HG02588 (cell line): Measurements from ENCODE around the gene TLN1.

Experiments used
- ATAC-seq: cut with Tn5 transposase; IDR thresholded peaks from one replicate; pipeline ENCODE4 v1.9.1; 2021; ENCODE audit warnings: mild to moderate bottlenecking, moderate library complexity; ENCODE audit not compliant: unreplicated experiment

Gene TLN1, protein sequence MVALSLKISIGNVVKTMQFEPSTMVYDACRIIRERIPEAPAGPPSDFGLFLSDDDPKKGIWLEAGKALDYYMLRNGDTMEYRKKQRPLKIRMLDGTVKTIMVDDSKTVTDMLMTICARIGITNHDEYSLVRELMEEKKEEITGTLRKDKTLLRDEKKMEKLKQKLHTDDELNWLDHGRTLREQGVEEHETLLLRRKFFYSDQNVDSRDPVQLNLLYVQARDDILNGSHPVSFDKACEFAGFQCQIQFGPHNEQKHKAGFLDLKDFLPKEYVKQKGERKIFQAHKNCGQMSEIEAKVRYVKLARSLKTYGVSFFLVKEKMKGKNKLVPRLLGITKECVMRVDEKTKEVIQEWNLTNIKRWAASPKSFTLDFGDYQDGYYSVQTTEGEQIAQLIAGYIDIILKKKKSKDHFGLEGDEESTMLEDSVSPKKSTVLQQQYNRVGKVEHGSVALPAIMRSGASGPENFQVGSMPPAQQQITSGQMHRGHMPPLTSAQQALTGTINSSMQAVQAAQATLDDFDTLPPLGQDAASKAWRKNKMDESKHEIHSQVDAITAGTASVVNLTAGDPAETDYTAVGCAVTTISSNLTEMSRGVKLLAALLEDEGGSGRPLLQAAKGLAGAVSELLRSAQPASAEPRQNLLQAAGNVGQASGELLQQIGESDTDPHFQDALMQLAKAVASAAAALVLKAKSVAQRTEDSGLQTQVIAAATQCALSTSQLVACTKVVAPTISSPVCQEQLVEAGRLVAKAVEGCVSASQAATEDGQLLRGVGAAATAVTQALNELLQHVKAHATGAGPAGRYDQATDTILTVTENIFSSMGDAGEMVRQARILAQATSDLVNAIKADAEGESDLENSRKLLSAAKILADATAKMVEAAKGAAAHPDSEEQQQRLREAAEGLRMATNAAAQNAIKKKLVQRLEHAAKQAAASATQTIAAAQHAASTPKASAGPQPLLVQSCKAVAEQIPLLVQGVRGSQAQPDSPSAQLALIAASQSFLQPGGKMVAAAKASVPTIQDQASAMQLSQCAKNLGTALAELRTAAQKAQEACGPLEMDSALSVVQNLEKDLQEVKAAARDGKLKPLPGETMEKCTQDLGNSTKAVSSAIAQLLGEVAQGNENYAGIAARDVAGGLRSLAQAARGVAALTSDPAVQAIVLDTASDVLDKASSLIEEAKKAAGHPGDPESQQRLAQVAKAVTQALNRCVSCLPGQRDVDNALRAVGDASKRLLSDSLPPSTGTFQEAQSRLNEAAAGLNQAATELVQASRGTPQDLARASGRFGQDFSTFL (N-terminal part only)

DNA sequence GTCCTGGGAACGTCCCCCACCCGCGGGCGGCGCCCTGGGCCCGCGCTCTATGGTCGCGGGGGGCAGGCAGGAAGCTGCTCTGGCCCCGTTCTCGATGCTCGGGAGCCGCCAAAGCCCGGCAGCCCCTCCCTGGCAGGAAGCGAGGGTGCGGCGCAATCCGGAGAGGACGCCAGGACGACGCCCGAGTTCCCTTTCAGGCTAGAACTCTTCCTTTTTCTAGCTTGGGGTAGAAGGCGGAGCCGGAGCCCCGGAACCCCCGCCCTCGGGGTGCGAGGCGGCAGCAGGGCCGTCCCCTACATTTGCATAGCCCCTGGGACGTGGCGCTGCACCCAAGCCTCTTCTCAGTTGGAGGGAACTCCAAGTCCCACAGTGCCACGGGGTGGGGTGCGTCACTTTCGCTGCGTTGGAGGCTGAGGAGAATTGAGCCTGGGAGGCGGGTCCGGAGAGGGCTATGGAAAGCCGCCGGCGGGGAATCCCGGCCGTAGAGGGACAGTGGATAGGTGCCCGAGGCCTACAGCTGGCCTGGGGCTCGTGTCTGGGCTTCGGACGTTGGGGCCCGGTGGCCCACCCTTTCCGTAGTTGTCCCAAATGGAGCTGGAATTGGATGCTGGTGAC is at the start of gene TLN1, which contains the start of gene CREB3:
TLN1 (minus strand) TSS at position 11 of the 615 bp plus-strand sequence. CDS start 6,501 bp downstream, outside the sequence.
CREB3 (plus strand) TSS at position 482 of the 615 bp plus-strand sequence; CDS start at position 589, 107 bp downstream.
- ATAC-seq, result peak; percentile 73

- no peak for ATAC-seq
These were observed 49.1 kb upstream of the TLN1 start for GRCh38 chr9:35781066-35781465.

DNA sequence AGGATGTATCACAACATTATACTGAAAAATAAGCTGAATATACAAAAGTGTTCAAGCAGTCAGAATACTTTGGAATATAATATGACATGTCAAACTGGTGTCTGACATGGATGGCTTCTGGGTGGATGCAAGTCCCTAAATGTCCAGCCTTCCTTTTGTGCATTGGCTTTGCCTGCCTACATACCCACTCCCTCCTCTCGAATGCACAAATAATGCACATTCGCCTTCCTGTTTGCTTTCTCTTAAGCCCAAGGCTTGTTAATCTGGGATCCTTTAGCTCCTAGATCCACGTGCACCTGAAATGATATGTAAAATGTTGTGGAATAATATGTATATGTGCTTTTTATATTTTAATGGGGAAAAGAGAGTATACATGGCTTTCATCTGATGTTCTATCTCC is 46.5 kb upstream of the TLN1 start:
- ATAC-seq, result no peak

GRCh38 chr9:35776018-35776417 is 44.0 kb upstream of the TLN1 start:
- ATAC-seq, result no peak

DNA sequence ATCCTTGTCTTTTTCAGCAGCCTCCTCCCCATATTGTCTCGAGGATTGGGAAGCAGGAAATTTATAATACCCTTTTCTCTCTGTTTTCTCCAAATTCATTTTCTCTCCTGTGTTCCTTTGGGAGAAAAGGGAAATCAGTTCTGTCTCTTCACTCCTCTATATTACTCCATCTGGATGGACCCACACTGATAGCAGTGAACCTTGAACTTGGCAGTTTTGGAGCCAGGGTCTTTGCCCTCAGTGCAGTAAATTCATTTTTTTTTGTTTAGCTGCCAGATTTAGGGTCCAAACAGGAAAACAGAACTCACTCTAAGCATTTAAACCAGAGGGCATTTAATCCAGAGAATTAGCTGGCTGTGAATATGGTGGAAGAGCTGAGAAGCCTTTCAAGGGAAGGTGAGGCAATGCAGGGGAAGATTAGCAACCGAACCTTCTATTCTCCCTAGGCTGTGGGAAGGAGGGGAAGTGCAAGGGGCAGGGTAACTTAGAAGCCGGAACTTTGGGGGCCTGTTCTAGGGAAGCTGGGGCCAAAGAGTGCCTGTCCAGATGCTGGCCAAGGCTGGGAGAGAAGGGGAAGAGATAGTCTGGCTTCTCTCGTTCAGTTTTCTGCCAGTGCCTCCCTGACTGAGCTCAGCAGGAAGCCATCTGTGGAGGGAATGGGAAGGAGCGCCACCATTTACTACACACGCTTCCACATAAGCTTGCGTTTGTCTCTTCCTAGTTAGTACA is 43.1 kb upstream of the TLN1 start:
- ATAC-seq, result no peak

DNA sequence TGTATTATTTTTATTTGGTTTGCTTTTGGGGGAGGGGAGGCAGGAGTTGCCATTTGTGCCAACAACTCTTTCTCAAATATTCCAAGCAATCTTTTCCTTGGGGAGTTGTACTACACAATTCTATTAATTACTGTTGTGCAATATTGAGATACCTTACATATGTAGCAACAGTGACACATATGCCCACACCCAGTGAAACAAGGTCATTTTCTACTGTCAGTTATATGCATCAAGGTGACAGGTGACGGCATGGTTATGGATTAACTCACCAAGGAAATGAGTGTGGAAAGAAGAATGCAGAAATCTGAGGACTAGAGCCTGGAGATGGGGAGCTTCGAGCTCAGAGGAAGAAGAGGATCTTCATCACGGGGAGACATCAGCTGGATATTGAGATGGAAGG is 39.9 kb upstream of the TLN1 start:
- no peak for ATAC-seq

GRCh38 chr9:35771534-35771933 is 39.5 kb upstream of the TLN1 start:
- ATAC-seq, result no peak

GRCh38 chr9:35771075-35771433 is 39.1 kb upstream of the TLN1 start:
- ATAC-seq, result no peak

- ATAC-seq, result no peak
These were observed 37.8 kb upstream of the TLN1 start for GRCh38 chr9:35769763-35770162.

DNA sequence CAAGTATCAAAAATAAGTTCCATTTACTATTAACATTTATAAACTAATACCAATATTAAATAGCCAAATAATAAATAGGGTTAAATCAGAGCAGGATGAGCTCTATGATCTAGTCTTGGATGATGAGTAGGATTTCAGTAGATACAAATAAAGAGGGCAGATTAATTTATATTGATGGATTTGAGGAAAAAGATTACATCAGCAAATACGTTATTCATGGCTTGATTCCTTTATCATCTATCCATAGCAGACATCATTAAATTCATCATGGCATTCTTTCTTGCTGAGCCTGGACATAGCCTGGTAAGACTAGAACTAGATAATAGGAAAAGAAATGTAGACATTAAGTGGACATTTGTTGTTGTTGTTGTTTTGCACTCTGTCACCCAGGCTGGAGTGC is 35.5 kb upstream of the TLN1 start:
- ATAC-seq, result no peak

DNA sequence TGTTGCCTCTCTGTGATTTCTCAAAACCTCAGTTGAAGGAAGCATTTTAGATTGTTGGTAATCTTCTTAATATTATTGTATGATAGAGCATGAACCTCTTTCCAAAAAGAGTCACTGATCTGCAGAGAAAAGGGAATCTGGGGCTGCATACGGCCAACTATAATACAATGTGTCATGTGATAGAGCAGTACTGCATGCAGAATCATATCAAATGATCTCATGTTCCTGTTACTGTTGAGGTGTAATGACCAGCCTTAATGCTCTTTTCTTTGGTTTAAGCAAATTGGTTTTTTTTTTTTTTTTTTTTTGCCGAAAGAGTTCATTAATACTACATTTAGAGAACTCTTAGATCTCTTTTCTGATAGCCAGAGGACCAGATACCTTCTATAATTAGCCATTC is 35.0 kb upstream of the TLN1 start:
- ATAC-seq, result no peak

DNA sequence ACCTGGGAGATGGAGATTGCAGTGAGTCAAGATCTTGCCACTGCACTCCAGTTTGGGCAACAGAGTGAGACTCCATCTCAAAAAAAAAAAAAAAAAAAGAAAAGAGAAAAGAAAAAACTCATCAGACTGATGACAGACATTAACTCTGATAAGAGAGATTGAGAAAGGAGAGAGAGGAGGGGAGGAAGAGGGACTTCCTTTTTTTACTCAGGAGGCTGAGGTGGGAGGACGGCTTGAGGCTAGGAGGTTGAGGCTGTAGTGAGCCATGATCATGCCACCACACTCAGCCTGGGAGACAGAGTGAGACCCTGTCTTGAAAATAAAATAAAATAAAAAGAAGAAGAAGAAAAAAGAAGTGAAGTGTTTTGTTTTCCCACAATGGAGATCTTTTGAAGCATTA is 31.8 kb upstream of the TLN1 start:
- no peak for ATAC-seq

DNA sequence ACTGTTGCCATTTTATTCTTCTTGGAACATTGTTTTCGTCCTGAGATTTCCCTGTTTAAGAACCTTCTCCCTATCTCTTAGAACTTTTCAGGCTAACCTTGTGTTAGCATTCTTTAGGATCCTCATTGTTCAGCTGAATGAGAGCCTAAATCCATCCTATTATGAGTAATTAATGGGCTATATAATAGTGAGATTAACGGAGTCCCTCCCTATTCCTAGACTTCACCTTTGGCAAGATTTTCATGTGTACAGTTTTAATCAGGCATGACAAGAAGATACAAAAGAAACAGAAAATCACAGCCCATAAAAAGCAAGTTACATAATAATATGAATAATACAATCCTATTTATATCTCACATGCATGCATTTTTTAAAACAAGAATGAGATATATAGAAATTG is 31.2 kb upstream of the TLN1 start:
- no peak for ATAC-seq

GRCh38 chr9:35760651-35761050 is 28.7 kb upstream of the TLN1 start:
- no peak for ATAC-seq

DNA sequence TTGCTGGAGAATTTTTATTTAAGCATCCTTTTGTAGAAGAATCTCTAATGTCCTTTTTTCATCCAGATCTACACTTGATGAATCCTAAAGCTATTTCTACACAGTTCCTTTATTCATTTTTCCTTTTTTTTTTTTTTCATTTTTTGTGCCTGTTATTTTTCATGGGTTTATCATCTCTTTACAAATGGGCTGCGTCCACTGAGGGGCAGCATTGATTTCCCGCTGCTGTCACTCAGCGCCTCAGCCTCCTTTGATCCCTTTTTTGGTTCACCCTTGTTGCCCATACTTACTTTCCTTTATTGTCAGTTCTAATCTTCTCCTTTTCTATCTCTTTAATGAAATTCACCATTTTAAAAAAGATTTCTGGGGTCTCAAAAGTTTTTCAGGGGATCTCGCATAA is 27.8 kb upstream of the TLN1 start:
- no peak for ATAC-seq

DNA sequence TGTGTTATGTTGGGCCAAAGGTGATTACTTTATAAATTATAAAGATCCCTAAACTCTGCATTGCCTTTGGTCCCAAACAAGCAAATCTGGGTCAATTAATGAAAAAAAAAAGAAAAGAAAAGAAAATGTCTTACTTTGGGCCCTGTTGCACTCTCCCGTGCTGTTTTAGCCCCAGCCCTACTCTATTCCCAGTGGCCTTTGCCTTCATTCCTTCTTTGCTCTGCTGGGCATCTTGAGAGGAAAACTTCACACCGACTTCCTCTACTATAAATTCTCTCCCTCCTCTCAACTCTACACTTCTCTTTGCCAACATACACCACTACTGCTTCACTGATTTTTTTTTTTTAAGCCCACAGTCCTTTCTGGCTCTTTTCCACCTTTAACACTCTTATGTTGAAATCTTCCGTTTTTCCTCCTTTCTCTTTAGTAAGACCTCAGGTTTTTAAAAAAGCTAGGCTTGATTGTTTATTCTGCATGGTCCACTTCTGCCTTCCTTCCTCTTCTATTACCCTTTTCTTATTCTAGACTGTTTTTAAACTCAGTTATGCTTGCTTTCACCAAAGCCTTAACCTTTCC is 26.6 kb upstream of the TLN1 start:
- no peak for ATAC-seq

DNA sequence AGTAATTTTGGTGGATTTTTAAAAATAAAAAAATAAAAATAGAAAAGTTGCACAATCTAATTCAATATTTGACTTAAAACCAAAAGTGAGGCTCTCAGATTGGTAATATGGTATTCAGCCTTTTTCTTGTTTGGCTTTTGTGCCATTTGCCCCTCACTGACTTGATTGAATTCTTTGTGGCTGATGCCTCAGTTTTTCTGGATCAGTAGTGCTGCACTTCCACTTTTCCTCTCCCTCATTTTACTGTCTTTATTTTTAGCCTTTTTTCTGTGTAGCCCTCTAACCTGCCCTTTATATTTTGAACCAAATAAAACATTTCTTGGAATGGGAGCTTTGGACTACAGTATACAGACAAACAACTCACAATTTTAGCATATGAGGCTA is 25.9 kb upstream of the TLN1 start:
- no peak for ATAC-seq

GRCh38 chr9:35757226-35757891 is 25.4 kb upstream of the TLN1 start:
- ATAC-seq, result peak; percentile 45
